ENCODE results near the gene WDR62. TPM values are rescaled to one million over a fixed set of nuclear protein-coding genes. Genes with fewer than 3 reads are reported as not detected.

The WDR62 gene
- total RNA-seq, 1 experiment from 2014 or later = 29.6 TPM

DNA sequence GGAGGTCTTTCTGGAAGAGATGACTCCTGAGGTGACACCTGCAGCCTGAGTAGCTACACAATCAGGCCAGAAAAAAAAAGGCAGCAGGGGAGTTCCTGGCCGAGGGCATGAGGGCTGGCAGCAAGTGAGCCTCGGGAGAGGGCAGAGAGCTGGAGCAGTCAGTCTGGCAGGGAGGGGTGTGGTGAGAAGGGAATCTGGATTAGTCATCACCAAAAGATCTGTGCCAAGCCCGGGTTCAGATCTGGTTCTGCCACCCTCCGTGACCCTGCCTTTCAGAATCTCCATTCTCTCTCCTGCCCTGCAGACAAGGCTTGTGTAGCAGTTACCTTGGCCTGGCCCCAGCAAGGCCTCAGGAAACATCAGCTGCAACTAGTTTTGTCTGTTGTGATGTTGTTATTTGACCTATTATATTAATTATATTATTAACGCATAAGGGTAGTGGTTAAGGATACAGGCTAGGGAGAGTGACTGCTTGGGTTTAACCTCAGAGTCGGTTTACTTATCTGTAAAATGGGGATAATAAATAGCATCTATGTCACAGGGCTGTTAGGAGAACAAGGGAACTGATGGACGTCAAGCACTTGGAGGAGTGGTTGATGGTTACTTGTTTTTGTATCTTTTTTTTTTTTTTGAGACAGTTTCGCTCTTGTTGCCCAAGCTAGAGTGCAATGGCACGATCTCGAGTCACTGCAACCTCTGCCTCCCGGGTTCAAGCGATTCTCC lies 82.4 kb downstream of the WDR62 start:
- Mint-ChIP-seq H3K4me1 (ENCODE audit: low read depth, unreplicated experiment) (peaks cover 52% of the 10 kb centered on the region), H3K36me3 (ENCODE audit: insufficient read depth, unreplicated experiment) (peaks cover 72% of the 10 kb centered on the region), H3K27me3 (ENCODE audit: unreplicated experiment) (no peaks in the 10 kb centered on the region), H3K27ac (ENCODE audit: unreplicated experiment) (peak overlapping the region; percentile 88), H3K4me3 (ENCODE audit: low read depth, unreplicated experiment) (peak overlapping the region; percentile 62), H3K9me3 (ENCODE audit: low read depth, unreplicated experiment) (no peaks in the 10 kb centered on the region)
- DNase-seq = peak; percentile 96
- no TSS peak for BruUV-seq (replicated peaks)
- TF ChIP-seq, protein P1, sequence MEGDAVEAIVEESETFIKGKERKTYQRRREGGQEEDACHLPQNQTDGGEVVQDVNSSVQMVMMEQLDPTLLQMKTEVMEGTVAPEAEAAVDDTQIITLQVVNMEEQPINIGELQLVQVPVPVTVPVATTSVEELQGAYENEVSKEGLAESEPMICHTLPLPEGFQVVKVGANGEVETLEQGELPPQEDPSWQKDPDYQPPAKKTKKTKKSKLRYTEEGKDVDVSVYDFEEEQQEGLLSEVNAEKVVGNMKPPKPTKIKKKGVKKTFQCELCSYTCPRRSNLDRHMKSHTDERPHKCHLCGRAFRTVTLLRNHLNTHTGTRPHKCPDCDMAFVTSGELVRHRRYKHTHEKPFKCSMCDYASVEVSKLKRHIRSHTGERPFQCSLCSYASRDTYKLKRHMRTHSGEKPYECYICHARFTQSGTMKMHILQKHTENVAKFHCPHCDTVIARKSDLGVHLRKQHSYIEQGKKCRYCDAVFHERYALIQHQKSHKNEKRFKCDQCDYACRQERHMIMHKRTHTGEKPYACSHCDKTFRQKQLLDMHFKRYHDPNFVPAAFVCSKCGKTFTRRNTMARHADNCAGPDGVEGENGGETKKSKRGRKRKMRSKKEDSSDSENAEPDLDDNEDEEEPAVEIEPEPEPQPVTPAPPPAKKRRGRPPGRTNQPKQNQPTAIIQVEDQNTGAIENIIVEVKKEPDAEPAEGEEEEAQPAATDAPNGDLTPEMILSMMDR (IDR thresholded peaks at IDR 0.05; ENCODE audit: unreplicated experiment) = no peak
- intact Hi-C loops (cut with micrococcal nuclease; ENCODE audit: unreplicated experiment) = loop anchor here (1.0 kb wide), 1 partner anchor 22 kb away; the partner anchor contains the start of gene TBCB
- CTCF ChIA-PET = interaction anchor here (0.5 to 1.7 kb wide), 4 partner anchors 10 to 36 kb away, joined by 3 to 19 read pairs (median 5); partner anchors contain the start of genes COX7A1 and POLR2I

DNA sequence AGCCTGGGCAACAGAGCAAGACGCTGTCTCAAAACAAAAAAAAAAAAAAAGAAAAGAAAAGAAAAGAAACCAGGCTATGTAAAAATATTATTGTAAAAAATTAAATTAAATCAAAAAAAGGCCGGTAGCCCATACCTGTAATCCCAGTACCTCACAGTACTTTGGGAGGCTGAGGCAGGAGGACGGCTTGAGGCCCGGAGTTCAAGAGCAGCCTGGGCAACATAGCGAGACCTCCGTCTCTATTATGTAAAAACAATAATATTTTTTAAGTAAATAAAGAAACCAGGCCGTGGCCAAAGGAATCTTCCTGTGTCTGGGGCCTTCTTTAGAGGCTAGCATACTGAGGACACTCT lies 84.4 kb downstream of the WDR62 start:
- Mint-ChIP-seq H3K4me3 (ENCODE audit: low read depth, unreplicated experiment) (peak overlapping the region; percentile 95), H3K36me3 (ENCODE audit: insufficient read depth, unreplicated experiment) (peaks cover 72% of the 10 kb centered on the region), H3K4me1 (ENCODE audit: low read depth, unreplicated experiment) (peaks cover 37% of the 10 kb centered on the region), H3K27ac (ENCODE audit: unreplicated experiment) (peak overlapping the region; percentile 99), H3K9me3 (ENCODE audit: low read depth, unreplicated experiment) (peaks cover 3% of the 10 kb centered on the region), H3K27me3 (ENCODE audit: unreplicated experiment) (no peaks in the 10 kb centered on the region)
- BruUV-seq (replicated peaks) = no TSS peak
- TF ChIP-seq, protein P1 (IDR thresholded peaks at IDR 0.05; ENCODE audit: unreplicated experiment) = no peak
- CTCF ChIA-PET = interaction anchor here (0.7 to 1.5 kb wide), 3 partner anchors 11 to 24 kb away, joined by 4 to 9 read pairs (median 7); partner anchors contain the start of gene POLR2I
- no peak for DNase-seq
- intact Hi-C loops (cut with micrococcal nuclease; ENCODE audit: unreplicated experiment) = no loop called here

DNA sequence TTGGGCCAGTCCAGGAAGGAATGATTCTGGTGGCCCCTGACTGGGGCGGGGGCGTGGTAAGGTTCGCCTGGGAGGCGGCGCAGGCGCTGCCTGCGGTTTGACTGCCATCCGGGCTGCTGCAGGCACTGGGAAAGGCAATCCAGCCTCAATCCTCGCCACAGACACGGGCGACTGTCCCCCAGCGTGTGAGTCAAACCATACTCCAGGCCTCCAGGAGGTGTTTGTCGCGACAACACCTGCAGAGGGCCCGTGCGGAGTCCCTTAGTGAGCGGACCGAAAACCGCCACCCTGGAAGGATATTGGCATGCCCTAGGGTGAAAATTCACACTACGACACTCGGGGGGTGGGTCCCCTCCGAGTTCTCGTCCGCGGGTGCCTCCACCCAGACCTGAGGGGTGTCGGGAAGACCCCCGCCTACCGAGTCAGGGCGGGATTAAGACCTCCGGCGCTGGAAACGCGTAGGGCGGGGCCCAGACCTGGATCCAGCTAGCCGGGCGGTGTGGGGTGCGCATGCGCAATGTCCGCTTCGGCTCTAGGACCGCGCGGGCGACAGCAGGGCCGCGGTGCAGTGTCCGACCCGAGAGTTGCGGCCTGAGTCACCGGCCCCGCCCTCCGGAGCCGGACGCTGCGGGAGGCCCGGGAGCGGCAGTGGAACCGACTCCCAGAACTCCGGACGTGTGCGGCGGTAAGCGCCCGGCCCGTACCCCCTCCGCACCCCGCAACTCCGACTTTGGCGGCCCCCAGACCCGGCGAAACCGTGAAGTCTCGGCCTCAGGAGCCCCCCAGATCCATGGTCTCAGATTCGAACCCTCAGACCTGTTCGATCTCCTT lies 85.0 kb downstream of the WDR62 start, which contains the start of gene CAPNS1:
Gene CAPNS1, plus strand, starts transcription at position 594 of the 831 bp plus-strand sequence. CDS start 946 bp downstream, outside the sequence.
- Mint-ChIP-seq H3K27me3 (ENCODE audit: unreplicated experiment) (no peaks in the 10 kb centered on the region), H3K4me3 (ENCODE audit: low read depth, unreplicated experiment) (peak within 1 kb of the TSS; percentile 95), H3K4me1 (ENCODE audit: low read depth, unreplicated experiment) (peaks cover 37% of the 10 kb centered on the region), H3K36me3 (ENCODE audit: insufficient read depth, unreplicated experiment) (peaks cover 78% of the 10 kb centered on the region), H3K9me3 (ENCODE audit: low read depth, unreplicated experiment) (peaks cover 3% of the 10 kb centered on the region), H3K27ac (ENCODE audit: unreplicated experiment) (peak within 1 kb of the TSS; percentile 99)
- peak; percentile 99 for DNase-seq
- intact Hi-C loops (cut with micrococcal nuclease; ENCODE audit: unreplicated experiment) = no loop called here
- TF ChIP-seq, protein P1 (IDR thresholded peaks at IDR 0.05; ENCODE audit: unreplicated experiment) = peak; percentile 20
- BruUV-seq (replicated peaks) = no TSS peak
- CTCF ChIA-PET = interaction anchor here (1.5 kb wide), 1 partner anchor 12 kb away, joined by 9 read pairs; no protein-coding TSS in a partner anchor

DNA sequence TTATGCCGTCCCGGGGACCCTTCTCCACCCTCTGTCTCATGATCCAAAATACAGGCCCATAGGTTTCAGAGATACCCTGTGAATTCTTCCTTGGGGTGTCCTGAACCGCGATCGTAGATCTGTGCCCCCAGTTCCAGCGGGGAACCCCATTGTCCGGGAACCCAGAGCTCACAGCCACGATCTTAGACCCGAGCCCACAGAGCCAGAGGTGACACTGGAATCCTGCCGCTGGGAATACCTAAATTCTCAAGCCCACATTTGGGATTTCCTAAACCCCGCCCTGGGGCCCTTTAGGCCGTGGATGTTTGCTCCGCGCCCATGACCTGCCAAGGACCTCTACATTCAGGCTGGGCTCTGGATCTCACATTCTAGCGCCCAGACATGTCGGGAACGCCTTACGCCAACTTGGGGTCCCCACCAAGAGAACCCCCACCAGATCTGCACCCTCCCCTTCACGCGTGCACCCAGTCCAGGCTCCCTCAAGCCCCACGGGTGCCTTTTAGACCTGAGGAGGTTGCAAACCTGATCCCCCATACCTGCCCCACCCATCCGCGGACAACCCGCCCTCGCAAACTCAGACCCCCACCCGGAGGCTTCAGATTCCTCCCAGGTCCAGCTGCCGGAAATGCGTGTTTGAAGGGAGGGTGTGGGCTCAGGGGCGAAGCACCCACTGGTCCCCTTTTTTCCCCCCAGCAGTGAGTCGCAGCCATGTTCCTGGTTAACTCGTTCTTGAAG lies 85.8 kb downstream of the WDR62 start:
- H3K36me3 Mint-ChIP-seq (ENCODE audit: insufficient read depth, unreplicated experiment) = peaks cover 81% of the 10 kb centered on the region
- H3K4me3 Mint-ChIP-seq (ENCODE audit: low read depth, unreplicated experiment) = peak overlapping the region; percentile 95
- H3K9me3 Mint-ChIP-seq (ENCODE audit: low read depth, unreplicated experiment) = peaks cover 3% of the 10 kb centered on the region
- H3K4me1 Mint-ChIP-seq (ENCODE audit: low read depth, unreplicated experiment) = peaks cover 29% of the 10 kb centered on the region
- TF ChIP-seq, protein P1 (IDR thresholded peaks at IDR 0.05; ENCODE audit: unreplicated experiment) = no peak
- intact Hi-C loops (cut with micrococcal nuclease; ENCODE audit: unreplicated experiment) = no loop called here
- H3K27me3 Mint-ChIP-seq (ENCODE audit: unreplicated experiment) = no peaks in the 10 kb centered on the region
- DNase-seq = peak; percentile 63
- TSS peak; percentile 88 for BruUV-seq (replicated peaks)
- H3K27ac Mint-ChIP-seq (ENCODE audit: unreplicated experiment) = peak overlapping the region; percentile 99
- CTCF ChIA-PET = interaction anchor here (1.5 kb wide), 1 partner anchor 13 kb away, joined by 9 read pairs; no protein-coding TSS in a partner anchor
